HepG2 (cell line): ENCODE measurements around the gene KRTAP3-2. TPM values are rescaled to one million over a fixed set of nuclear protein-coding genes. Genes with fewer than 3 reads are reported as not detected.

ENCODE experiments used
- ATAC-seq: fragments of 200-7000 bp; cut with Tn5 transposase; 3 replicates; pipeline ENCODE4 v1.9.1; 2020; ENCODE audit warnings: mild to moderate bottlenecking, moderate library complexity
- BruUV-seq: library from RNA; stranded (reverse); fragments of 400-500 nt; replicated peaks from 2 replicates; lab custom pipeline; 2021; lab: Mats Ljungman, UMichigan
- CTCF ChIA-PET: fragments of 300-600 bp; formaldehyde crosslinking; extraction: SDS; loops from one replicate; lab custom pipeline; 2021; ENCODE audit warnings: low total read pairs, inconsistent platforms, low intra/inter-chr PET ratio; lab: Yijun Ruan, JAX
- POLR2A ChIA-PET: fragments of 350-600 bp; sonication (Branson Sonifier 250); formaldehyde crosslinking; loops from one replicate; lab custom pipeline; 2020; ENCODE audit warnings: antibody characterized with exemption, inconsistent platforms; lab: Yijun Ruan, JAX
- DNase-seq: peaks from one replicate; pipeline ENCODE4 v3.0.0-alpha.2; 2015; ENCODE audit warnings: low spot score
- FAIRE-seq: peaks from 3 replicates; lab custom pipeline; 2011; peaks lifted over from hg19 to GRCh38; lab: Jason Lieb, UNC
- H2AFZ ChIP-seq: one replicate; pipeline ENCODE4 v1.6.1; 2011; ENCODE audit warnings: low read length, inconsistent platforms
- H3K27ac ChIP-seq: fragments of 300-600 bp; 3 replicates; pipeline ENCODE4 v1.8.0; 2011; ENCODE audit warnings: mixed run types, mild to moderate bottlenecking, mixed read lengths, low read length, inconsistent platforms; ENCODE audit not compliant: insufficient read depth; ENCODE audit errors: extremely low read length
- H3K27me3 ChIP-seq, 2 experiments: fragments of 200-600 bp in 1 of 2; 2 replicates in 1 of 2; 3 replicates in 1 of 2; pipeline versions ENCODE4 v1.6.0 to v1.8.0; 2011; ENCODE audit warnings: low read length in 2 of 2, mild to moderate bottlenecking in 2 of 2, moderate library complexity in 2 of 2, inconsistent platforms in 1 of 2; ENCODE audit not compliant: insufficient read depth in 2 of 2, control insufficient read depth in 1 of 2
- H3K36me3 ChIP-seq, 2 experiments: fragments of 200-600 bp in 1 of 2; replicated peaks in 1 of 2; 2 replicates in 1 of 2; 3 replicates in 1 of 2; pipeline versions ENCODE4 v1.5.1 to v1.8.0; 2011; ENCODE audit warnings: low read length in 2 of 2, inconsistent platforms in 1 of 2; ENCODE audit not compliant: insufficient read depth in 2 of 2, control insufficient read depth in 1 of 2
- H3K4me1 ChIP-seq: 2 replicates; pipeline ENCODE4 v1.5.1; 2012; ENCODE audit warnings: low read length, inconsistent platforms; ENCODE audit not compliant: insufficient read depth
- H3K4me2 ChIP-seq: 2 replicates; pipeline ENCODE4 v1.6.0; 2011; ENCODE audit warnings: low read depth, low read length, inconsistent platforms
- H3K4me3 ChIP-seq, 3 experiments: fragments of 200-600 bp in 1 of 3; sonication (generic), shearing (Covaris generic) in 1 of 3; replicated peaks in 1 of 3; 2 replicates each; pipeline ENCODE4 v1.5.1; 2011 to 2016; ENCODE audit warnings: low read length in 3 of 3, inconsistent platforms in 2 of 3, low read depth in 2 of 3, mild to moderate bottlenecking in 2 of 3, control low read depth in 1 of 3, mixed read lengths in 1 of 3; ENCODE audit not compliant: insufficient read depth in 1 of 3
- H3K79me2 ChIP-seq: one replicate; pipeline ENCODE4 v1.6.1; 2011; ENCODE audit warnings: low read length, inconsistent platforms; ENCODE audit not compliant: insufficient read depth
- H3K9ac ChIP-seq: 2 replicates; pipeline ENCODE4 v1.6.0; 2011; ENCODE audit warnings: mild to moderate bottlenecking, low read depth, low read length, inconsistent platforms; ENCODE audit not compliant: insufficient read depth
- H3K9me3 ChIP-seq: 2 replicates; pipeline ENCODE4 v1.5.1; 2012; ENCODE audit warnings: mild to moderate bottlenecking, low read length
- H4K20me1 ChIP-seq: 2 replicates; pipeline ENCODE4 v1.6.0; 2011; ENCODE audit warnings: inconsistent platforms, mild to moderate bottlenecking, low read length, moderate library complexity; ENCODE audit not compliant: insufficient read depth
- DMTF1 ChIP-seq: sonication (generic); formaldehyde crosslinking; IDR thresholded peaks from 2 replicates; pipeline ENCODE4 v1.4.0; 2020; ENCODE audit warnings: mild to moderate bottlenecking, missing genetic modification reagents
- ETV5 ChIP-seq: IDR thresholded peaks from 2 replicates; pipeline ENCODE4 v1.6.1; 2018; ENCODE audit warnings: missing biosample characterization, missing genetic modification reagents, inconsistent platforms, borderline replicate concordance
- FOXC1 ChIP-seq: sonication (generic); formaldehyde crosslinking; IDR thresholded peaks from 2 replicates; pipeline ENCODE4 v1.8.0; 2022; ENCODE audit warnings: mild to moderate bottlenecking, missing genetic modification reagents, borderline replicate concordance
- KAT2B ChIP-seq: fragments of 150-350 bp; IDR thresholded peaks from 2 replicates; pipeline ENCODE4 v1.6.1; 2014; ENCODE audit warnings: low read depth, low read length, borderline replicate concordance
- PBX3 ChIP-seq: sonication (generic); formaldehyde crosslinking; IDR thresholded peaks from 2 replicates; pipeline ENCODE4 v1.8.1; 2023; ENCODE audit warnings: missing genetic modification reagents, inconsistent platforms, borderline replicate concordance
- POLR2AphosphoS2 ChIP-seq: IDR thresholded peaks from 2 replicates; pipeline ENCODE4 v1.6.1; 2011; ENCODE audit warnings: low read depth, low read length, improper control_type of control experiment
- TGIF2 ChIP-seq: IDR thresholded peaks from 2 replicates; pipeline ENCODE4 v1.6.1; 2016; ENCODE audit warnings: control low read depth, missing compliant biosample characterization
- ZC3H13 ChIP-seq: sonication (generic); formaldehyde crosslinking; IDR thresholded peaks from 2 replicates; pipeline ENCODE4 v1.8.1; 2023; ENCODE audit warnings: mild to moderate bottlenecking, missing genetic modification reagents, moderate library complexity
- ZMYM2 ChIP-seq: sonication (generic); formaldehyde crosslinking; IDR thresholded peaks from 2 replicates; pipeline ENCODE4 v1.8.0; 2022; ENCODE audit warnings: mild to moderate bottlenecking, missing genetic modification reagents
- ZNF547 ChIP-seq: sonication (generic); formaldehyde crosslinking; IDR thresholded peaks from 2 replicates; pipeline ENCODE4 v1.5.1; 2020; ENCODE audit warnings: mild to moderate bottlenecking, missing genetic modification reagents
- ZNF550 ChIP-seq: sonication (generic); formaldehyde crosslinking; IDR thresholded peaks from 2 replicates; pipeline ENCODE4 v1.4.0; 2020; ENCODE audit warnings: mild to moderate bottlenecking, missing genetic modification reagents, borderline replicate concordance
- ZNF597 ChIP-seq: sonication (generic); formaldehyde crosslinking; IDR thresholded peaks from 2 replicates; pipeline ENCODE4 v1.5.0; 2020; ENCODE audit warnings: missing genetic modification reagents
- ZNF7 ChIP-seq: IDR thresholded peaks from 2 replicates; pipeline ENCODE4 v1.6.1; 2016; ENCODE audit warnings: missing biosample characterization, missing genetic modification reagents
- ZNF713 ChIP-seq: sonication (generic); formaldehyde crosslinking; IDR thresholded peaks from 2 replicates; pipeline ENCODE4 v1.4.0; 2020; ENCODE audit warnings: mild to moderate bottlenecking, missing genetic modification reagents
- ZNF775 ChIP-seq: sonication (generic); formaldehyde crosslinking; IDR thresholded peaks from 2 replicates; pipeline ENCODE4 v1.4.0; 2020; ENCODE audit warnings: missing genetic modification reagents, mild to moderate bottlenecking, moderate library complexity, borderline replicate concordance
- ZNF781 ChIP-seq: sonication (generic); formaldehyde crosslinking; IDR thresholded peaks from 2 replicates; pipeline ENCODE4 v1.5.1; 2020; ENCODE audit warnings: borderline replicate concordance, mild to moderate bottlenecking, missing genetic modification reagents; ENCODE audit errors: not compliant biosample characterization
- ZNF83 ChIP-seq: sonication (generic); formaldehyde crosslinking; IDR thresholded peaks from 2 replicates; pipeline ENCODE4 v1.4.0; 2020; ENCODE audit warnings: missing genetic modification reagents, mild to moderate bottlenecking, borderline replicate concordance
- WGBS: methylation state at CpG from one replicate; pipeline ENCODE4 v1.1.6; 2017; ENCODE audit warnings: low lambda C conversion rate; 5-methylcytosine and 5-hydroxymethylcytosine counted together
- in situ Hi-C: cut with HindIII; loops from 2 replicates; pipeline ENCODE4 v1.10.0; 2017; ENCODE audit warnings: low pct_unique_long_range_greater_than_20kb; ENCODE audit not compliant: extremely low pct_ligation_motif_present
- intact Hi-C: fragments of 100-400 bp; cut with micrococcal nuclease; formaldehyde crosslinking; loops from one replicate; pipeline ENCODE4 v1.10.0; 2022; ENCODE audit not compliant: unreplicated experiment
- polyA plus RNA-seq, 8 experiments: library from polyadenylated mRNA; depleted of rRNA in 3 of 8; stranded (reverse) in 7 of 8; unstranded in 1 of 8; fragments of >200 nt; fragmentation: Illumina TruSeq in 4 of 8; extraction: Trizol in 4 of 8; gene quantifications; 2 replicates each; pipeline versions ENCODE4 v1.2.1 to v1.2.3, GENCODE V29; 2011 to 2016; ENCODE audit warnings: low read depth in 4 of 8, missing spikeins in 1 of 8, mixed read lengths in 1 of 8; ENCODE audit not compliant: insufficient read depth in 1 of 8
- total RNA-seq, 5 experiments: library from RNA; depleted of rRNA; stranded (reverse); fragments of >200 nt; fragmentation: Illumina TruSeq; extraction: Trizol; gene quantifications; 2 replicates each; pipeline ENCODE4 v1.2.3, GENCODE V29; 2016; ENCODE audit warnings: low read depth in 1 of 5
- TF ChIP-seq, protein P1 (sequence below): sonication (generic); formaldehyde crosslinking; IDR thresholded peaks from 2 replicates; pipeline ENCODE4 v1.4.0; 2020; ENCODE audit warnings: missing genetic modification reagents, mild to moderate bottlenecking, borderline replicate concordance

KRTAP3-2 gene
- total and polyA plus RNA-seq, 2 of the 13 experiments (the other 11 are each of a cell fraction or from before 2014, with no cell fraction given) = not detected

DNA sequence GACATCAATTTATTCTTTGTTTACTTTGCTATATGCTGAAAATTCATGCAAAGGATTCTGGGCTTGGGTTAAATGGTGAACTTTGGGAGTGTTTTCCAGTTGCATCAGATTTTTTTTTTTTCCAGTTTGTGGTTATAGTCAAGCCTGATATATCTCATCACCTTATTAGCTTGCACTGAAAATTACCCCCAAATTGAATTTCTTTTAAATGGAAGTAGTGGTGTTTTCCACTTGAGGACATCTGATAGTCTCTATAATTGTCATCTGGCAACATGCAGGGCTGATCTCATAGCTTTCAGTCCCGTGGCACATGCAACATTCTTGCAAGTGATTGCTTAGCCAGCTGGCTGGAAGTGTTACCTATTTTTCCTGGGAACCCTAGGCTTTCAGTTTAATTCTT lies 13.9 kb upstream of the KRTAP3-2 start (continued):
- no peak for TF ChIP-seq TGIF2 (CRISPR knock-in tag)
- no peak for TF ChIP-seq KAT2B
- TF ChIP-seq ZNF7 (CRISPR knock-in tag) = no peak
- no peak for TF ChIP-seq POLR2AphosphoS2
- TF ChIP-seq PBX3 (CRISPR knock-in tag) = no peak
- TF ChIP-seq DMTF1 = no peak
- no peak for TF ChIP-seq ZNF775
- no peak for TF ChIP-seq ZMYM2

GRCh38 chr17:41013181-41013580 lies 13.5 kb upstream of the KRTAP3-2 start:
- ChIA-PET CTCF (no interaction called here), POLR2A (interaction anchor here (1.0 kb wide), 1 partner anchor 459 kb away, joined by 3 read pairs; no protein-coding TSS in a partner anchor)
- Histone ChIP-seq H4K20me1 (no peaks in the 10 kb centered on the region), H3K27me3 (no peaks in the 10 kb centered on the region), H3K27ac (no peak overlapping the region), H3K4me3 (no peak overlapping the region), H3K36me3 (no peaks in the 10 kb centered on the region), H3K9ac (no peak overlapping the region), H3K4me2 (no peak overlapping the region), H3K79me2 (no peaks in the 10 kb centered on the region), H3K4me1 (peaks cover 64% of the 10 kb centered on the region), H2AFZ (no peak overlapping the region), H3K9me3 (no peaks in the 10 kb centered on the region)
- in situ Hi-C loops = no loop called here
- WGBS = 98% methylated on average over 3 of the region's 3 CpGs
- ATAC-seq = no peak
- no peak for DNase-seq
- FAIRE-seq = no peak
- intact Hi-C loops = no loop called here
- no TSS peak for BruUV-seq
- TF ChIP-seq, protein P1, sequence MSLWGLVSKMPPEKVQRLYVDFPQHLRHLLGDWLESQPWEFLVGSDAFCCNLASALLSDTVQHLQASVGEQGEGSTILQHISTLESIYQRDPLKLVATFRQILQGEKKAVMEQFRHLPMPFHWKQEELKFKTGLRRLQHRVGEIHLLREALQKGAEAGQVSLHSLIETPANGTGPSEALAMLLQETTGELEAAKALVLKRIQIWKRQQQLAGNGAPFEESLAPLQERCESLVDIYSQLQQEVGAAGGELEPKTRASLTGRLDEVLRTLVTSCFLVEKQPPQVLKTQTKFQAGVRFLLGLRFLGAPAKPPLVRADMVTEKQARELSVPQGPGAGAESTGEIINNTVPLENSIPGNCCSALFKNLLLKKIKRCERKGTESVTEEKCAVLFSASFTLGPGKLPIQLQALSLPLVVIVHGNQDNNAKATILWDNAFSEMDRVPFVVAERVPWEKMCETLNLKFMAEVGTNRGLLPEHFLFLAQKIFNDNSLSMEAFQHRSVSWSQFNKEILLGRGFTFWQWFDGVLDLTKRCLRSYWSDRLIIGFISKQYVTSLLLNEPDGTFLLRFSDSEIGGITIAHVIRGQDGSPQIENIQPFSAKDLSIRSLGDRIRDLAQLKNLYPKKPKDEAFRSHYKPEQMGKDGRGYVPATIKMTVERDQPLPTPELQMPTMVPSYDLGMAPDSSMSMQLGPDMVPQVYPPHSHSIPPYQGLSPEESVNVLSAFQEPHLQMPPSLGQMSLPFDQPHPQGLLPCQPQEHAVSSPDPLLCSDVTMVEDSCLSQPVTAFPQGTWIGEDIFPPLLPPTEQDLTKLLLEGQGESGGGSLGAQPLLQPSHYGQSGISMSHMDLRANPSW (CRISPR knock-in tag) = no peak
- TF ChIP-seq ZNF597 (CRISPR knock-in tag) (no peak), ZNF781 (CRISPR knock-in tag) (no peak), ZNF547 (CRISPR knock-in tag) (no peak), ZC3H13 (CRISPR knock-in tag) (no peak), ZNF83 (no peak), FOXC1 (CRISPR knock-in tag) (no peak), ZNF713 (CRISPR knock-in tag) (no peak), ZNF550 (CRISPR knock-in tag) (no peak), ETV5 (CRISPR knock-in tag) (no peak)
